Testis (tissue), 3 donors: ENCODE results near the gene LUZP2. TPM values are rescaled to one million over a fixed set of nuclear protein-coding genes. Genes with fewer than 3 reads are reported as not detected.

ENCODE experiments used
- DNase-seq: peaks from one replicate; pipeline ENCODE4 v3.0.0-alpha.2; 2019
- H3K27ac ChIP-seq, 2 donors: fragments of 200-600 bp; sonication (generic); one replicate each; pipeline ENCODE4 v1.5.1; 2019
- H3K27me3 ChIP-seq: fragments of 200-600 bp; sonication (generic); one replicate; pipeline ENCODE4 v1.5.1; 2019
- H3K36me3 ChIP-seq: fragments of 200-600 bp; sonication (generic); one replicate; pipeline ENCODE4 v1.5.1; 2017; ENCODE audit warnings: low read depth; ENCODE audit errors: missing control alignments
- H3K4me1 ChIP-seq: fragments of 200-600 bp; sonication (generic); one replicate; pipeline ENCODE4 v1.5.1; 2019
- H3K4me3 ChIP-seq, 2 donors: fragments of 200-600 bp; sonication (generic); one replicate each; pipeline ENCODE4 v1.5.1; 2017 to 2019
- H3K9me3 ChIP-seq: fragments of 200-600 bp; sonication (generic); one replicate; pipeline ENCODE4 v1.5.1; 2017
- CTCF ChIP-seq, 3 experiments: fragments of 450-650 bp in 2 of 3; fragments of 200-600 bp in 1 of 3; sonication (generic) in 1 of 3; IDR thresholded peaks; one replicate each; pipeline ENCODE4 v1.5.1; 2016 to 2019; ENCODE audit warnings: antibody characterized with exemption in 3 of 3, mild to moderate bottlenecking in 2 of 3, moderate library complexity in 1 of 3
- POLR2A ChIP-seq: fragments of 450-650 bp; IDR thresholded peaks from one replicate; pipeline ENCODE4 v1.6.1; 2017; ENCODE audit warnings: antibody characterized with exemption, mild to moderate bottlenecking, moderate library complexity
- WGBS, 2 donors: methylation state at CpG; one replicate each; pipeline ENCODE4 v1.1.5; 2018; 5-methylcytosine and 5-hydroxymethylcytosine counted together
- intact Hi-C: fragments of 100-400 bp; cut with DNase I; formaldehyde crosslinking; loops from one replicate; pipeline ENCODE4 v1.15.1; 2023; ENCODE audit warnings: low total_unique reads
- polyA plus RNA-seq: library from polyadenylated mRNA; stranded (reverse); fragments of 350-450 nt; fragmentation: Illumina TruSeq; extraction: RNeasy Lipid Tissue Mini Kit (QIAGEN cat#74804); gene quantifications from one replicate; pipeline ENCODE4 v1.2.3, GENCODE V29; 2014; ENCODE audit warnings: low read depth, low replicate concordance; ENCODE audit not compliant: insufficient read depth
- total RNA-seq, 2 donors: library from RNA; depleted of rRNA; stranded (reverse); fragments of >200 nt; gene quantifications; one replicate each; pipeline ENCODE4 v1.2.3, GENCODE V29; 2016

The LUZP2 gene
- total and polyA plus RNA-seq, 3 donors from 2014 or later, result 0.63 to 0.98 (median 0.74) TPM

- DNase-seq, result no peak
- no peak overlapping the region for H3K4me3 ChIP-seq
- intact Hi-C loops, result no loop called here
- TF ChIP-seq CTCF (IDR thresholded peaks at IDR 0.05) (no peak), POLR2A (no peak)
- no peaks in the 10 kb centered on the region for H3K36me3 ChIP-seq
- no peaks in the 10 kb centered on the region for H3K27me3 ChIP-seq
- H3K27ac ChIP-seq, result no peak overlapping the region
- H3K4me1 ChIP-seq, result no peaks in the 10 kb centered on the region
- 65 to 80% methylated on average over 3 of the region's 3 CpGs for WGBS, 2 donors
- no peaks in the 10 kb centered on the region for H3K9me3 ChIP-seq
These were observed 91.2 kb downstream of the LUZP2 start for GRCh38 chr11:24588081-24588480.

DNA sequence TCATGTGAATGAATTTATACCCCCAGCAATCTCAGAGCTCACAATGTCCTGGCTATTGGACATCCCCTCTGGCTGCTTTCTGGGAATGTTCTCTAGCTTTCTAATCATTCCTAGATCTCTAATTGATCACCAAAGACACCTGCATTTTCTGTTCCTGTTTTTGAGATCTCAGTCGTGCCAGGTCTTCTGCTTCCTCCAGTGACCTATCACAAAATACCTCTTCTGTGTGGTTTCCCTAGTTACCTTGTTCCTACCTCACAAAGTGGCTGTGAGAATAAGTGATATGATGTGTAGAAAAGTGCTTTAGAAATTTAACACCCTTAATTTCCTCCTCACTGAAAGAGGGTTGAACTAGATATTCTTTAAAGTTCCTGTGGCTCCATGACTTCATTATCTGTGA lies 92.2 kb downstream of the LUZP2 start:
- 69 to 71% methylated on average over 1 of the region's 1 CpG for WGBS, 2 donors
- TF ChIP-seq POLR2A (no peak), CTCF (IDR thresholded peaks at IDR 0.05) (no peak)
- Histone ChIP-seq H3K27me3 (no peaks in the 10 kb centered on the region), H3K4me3 (no peak overlapping the region), H3K4me1 (no peaks in the 10 kb centered on the region), H3K9me3 (no peaks in the 10 kb centered on the region), H3K36me3 (no peaks in the 10 kb centered on the region), H3K27ac (no peak overlapping the region)
- intact Hi-C loops, result no loop called here
- no peak for DNase-seq

DNA sequence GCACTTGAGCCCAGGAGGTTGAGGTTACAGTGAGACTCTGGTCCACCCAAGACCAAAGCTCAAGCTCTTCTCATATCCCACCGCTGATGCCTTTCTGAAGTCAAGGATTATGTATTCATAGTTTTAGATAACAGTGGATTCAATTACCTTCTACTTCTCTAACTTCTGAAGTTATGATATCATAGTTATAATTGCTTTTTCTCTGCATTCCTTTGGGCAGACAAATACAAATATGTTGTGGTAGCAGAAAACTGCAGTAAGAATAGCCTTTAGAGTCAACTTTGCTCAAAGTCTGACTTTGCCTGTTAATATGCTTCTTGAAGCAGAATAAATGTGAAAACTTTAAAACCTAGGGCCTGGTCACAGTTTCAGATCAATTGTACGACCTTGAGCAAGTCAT lies 94.4 kb downstream of the LUZP2 start:
- H3K4me3 ChIP-seq, result no peak overlapping the region
- intact Hi-C loops, result no loop called here

GRCh38 chr11:24592360-24592759 lies 95.5 kb downstream of the LUZP2 start:
- H3K4me3 ChIP-seq, result no peak overlapping the region
- no peaks in the 10 kb centered on the region for H3K9me3 ChIP-seq
- DNase-seq, result no peak
- H3K27me3 ChIP-seq, result no peaks in the 10 kb centered on the region
- 81 to 86% methylated on average over 2 of the region's 2 CpGs for WGBS, 2 donors
- no peaks in the 10 kb centered on the region for H3K4me1 ChIP-seq
- TF ChIP-seq CTCF (IDR thresholded peaks at IDR 0.05) (no peak), POLR2A (no peak)
- no peaks in the 10 kb centered on the region for H3K36me3 ChIP-seq
- no peak overlapping the region for H3K27ac ChIP-seq
- intact Hi-C loops, result no loop called here

More for the DNA sequence above, 94.4 kb downstream of the LUZP2 start:
- DNase-seq, result no peak
- Histone ChIP-seq H3K36me3 (no peaks in the 10 kb centered on the region), H3K27ac (no peak overlapping the region), H3K9me3 (no peaks in the 10 kb centered on the region), H3K4me1 (no peaks in the 10 kb centered on the region), H3K27me3 (no peaks in the 10 kb centered on the region)
- 70 to 77% methylated on average over 2 of the region's 2 CpGs for WGBS, 2 donors
- TF ChIP-seq POLR2A (no peak), CTCF (IDR thresholded peaks at IDR 0.05) (no peak)

- intact Hi-C loops, result no loop called here
- no peak for DNase-seq
- no peaks in the 10 kb centered on the region for H3K4me1 ChIP-seq
- TF ChIP-seq CTCF (IDR thresholded peaks at IDR 0.05), result no peak
- TF ChIP-seq POLR2A, result no peak
- no peaks in the 10 kb centered on the region for H3K36me3 ChIP-seq
- WGBS, 2 donors, result 85 to 92% methylated on average over 4 of the region's 4 CpGs
- H3K9me3 ChIP-seq, result no peaks in the 10 kb centered on the region
- no peaks in the 10 kb centered on the region for H3K27me3 ChIP-seq
- H3K27ac ChIP-seq, result no peak overlapping the region
- no peak overlapping the region for H3K4me3 ChIP-seq
These were observed 96.5 kb downstream of the LUZP2 start for GRCh38 chr11:24593332-24593731.
